IMR-90 (cell line): ENCODE measurements around the gene RGL1. TPM values are rescaled to one million over a fixed set of nuclear protein-coding genes. Genes with fewer than 3 reads are reported as not detected.

Source experiments
- ATAC-seq: fragments of 200-7000 bp; cut with Tn5 transposase; 2 replicates; pipeline ENCODE4 v1.9.1; 2020; ENCODE audit warnings: low read depth, mild to moderate bottlenecking, moderate library complexity
- BruUV-seq: library from RNA; stranded (reverse); fragments of 400-500 nt; replicated peaks from 2 replicates; lab custom pipeline; 2021; lab: Mats Ljungman, UMichigan
- CTCF ChIA-PET: fragments of 300-600 bp; formaldehyde crosslinking; extraction: SDS; loops from one replicate; lab custom pipeline; 2021; ENCODE audit warnings: antibody characterized with exemption; lab: Yijun Ruan, JAX
- POLR2A ChIA-PET: fragments of 300-600 bp; sonication (Branson Sonifier 250); formaldehyde crosslinking; loops from one replicate; lab custom pipeline; 2022; ENCODE audit warnings: antibody characterized with exemption; ENCODE audit not compliant: unreplicated experiment; lab: Charles Lee
- DNase-seq: peaks from one replicate; pipeline ENCODE4 v3.0.0; 2013
- H2AFZ ChIP-seq: replicated peaks from 2 replicates; pipeline ENCODE3; 2013; ENCODE audit warnings: low read length, mild to moderate bottlenecking; ENCODE audit not compliant: poor library complexity
- H2AK5ac ChIP-seq: 2 replicates; pipeline ENCODE4 v1.6.1; 2013; ENCODE audit warnings: low read depth, low read length, inconsistent platforms
- H2AK9ac ChIP-seq: replicated peaks from 2 replicates; pipeline ENCODE3; 2013; ENCODE audit warnings: mild to moderate bottlenecking, low read depth, low read length, moderate library complexity; ENCODE audit not compliant: poor library complexity
- H2BK120ac ChIP-seq: 2 replicates; pipeline ENCODE4 v1.6.1; 2013; ENCODE audit warnings: low read depth, low read length, inconsistent platforms
- H2BK15ac ChIP-seq: 3 replicates; pipeline ENCODE4 v1.6.1; 2013; ENCODE audit warnings: low read depth, low read length, inconsistent platforms
- H2BK20ac ChIP-seq: 2 replicates; pipeline ENCODE4 v1.6.1; 2013; ENCODE audit warnings: low read depth, mild to moderate bottlenecking, inconsistent platforms, low read length, moderate library complexity
- H2BK5ac ChIP-seq: 2 replicates; pipeline ENCODE4 v1.6.1; 2013; ENCODE audit warnings: mild to moderate bottlenecking, low read depth, low read length, inconsistent platforms; ENCODE audit not compliant: poor library complexity, severe bottlenecking
- H3K14ac ChIP-seq: replicated peaks from 2 replicates; pipeline ENCODE4 v1.6.1; 2013; ENCODE audit warnings: low read depth, low read length, inconsistent platforms
- H3K18ac ChIP-seq: 2 replicates; pipeline ENCODE4 v1.6.1; 2013; ENCODE audit warnings: low read depth, low read length, control low read depth
- H3K23ac ChIP-seq: 2 replicates; pipeline ENCODE4 v1.6.1; 2013; ENCODE audit warnings: low read depth, low read length, inconsistent platforms
- H3K27ac ChIP-seq: 2 replicates; pipeline ENCODE4 v1.5.1; 2013; ENCODE audit warnings: mild to moderate bottlenecking, control low read depth, low read length; ENCODE audit not compliant: insufficient read depth
- H3K27me3 ChIP-seq: 2 replicates; pipeline ENCODE4 v1.6.1; 2013; ENCODE audit warnings: low read length; ENCODE audit not compliant: control insufficient read depth, insufficient read depth
- H3K36me3 ChIP-seq: 2 replicates; pipeline ENCODE4 v1.6.1; 2013; ENCODE audit warnings: low read length, mixed read lengths; ENCODE audit not compliant: control insufficient read depth, insufficient read depth
- H3K4ac ChIP-seq: 2 replicates; pipeline ENCODE4 v1.6.1; 2013; ENCODE audit warnings: low read depth, low read length, inconsistent platforms
- H3K4me1 ChIP-seq: 2 replicates; pipeline ENCODE4 v1.6.1; 2013; ENCODE audit warnings: low read length, mixed read lengths; ENCODE audit not compliant: control insufficient read depth, insufficient read depth
- H3K4me2 ChIP-seq: 2 replicates; pipeline ENCODE4 v1.6.1; 2013; ENCODE audit warnings: low read depth, mild to moderate bottlenecking, control low read depth, low read length, moderate library complexity
- H3K4me3 ChIP-seq: 2 replicates; pipeline ENCODE4 v1.5.1; 2013; ENCODE audit warnings: low read depth, mild to moderate bottlenecking, control low read depth, low read length, moderate library complexity; ENCODE audit not compliant: insufficient read depth
- H3K56ac ChIP-seq: 2 replicates; pipeline ENCODE4 v1.6.1; 2013; ENCODE audit warnings: low read length, inconsistent platforms; ENCODE audit not compliant: insufficient read depth; ENCODE audit errors: extremely low read depth
- H3K79me1 ChIP-seq, 2 experiments: 2 replicates each; pipeline ENCODE4 v1.6.1; 2013; ENCODE audit warnings: low read length in 2 of 2, inconsistent platforms in 1 of 2, low read depth in 1 of 2
- H3K9ac ChIP-seq: 2 replicates; pipeline ENCODE4 v1.6.1; 2013; ENCODE audit warnings: low read depth, low read length, control low read depth
- H3K9me1 ChIP-seq: 2 replicates; pipeline ENCODE4 v1.6.1; 2013; ENCODE audit warnings: low read length, inconsistent platforms; ENCODE audit not compliant: insufficient read depth
- H3K9me3 ChIP-seq: 2 replicates; pipeline ENCODE4 v1.6.1; 2013; ENCODE audit warnings: low read length; ENCODE audit not compliant: control insufficient read depth, insufficient read depth
- H4K20me1 ChIP-seq: 2 replicates; pipeline ENCODE4 v1.6.1; 2013; ENCODE audit warnings: low read length, inconsistent platforms; ENCODE audit not compliant: insufficient read depth
- H4K5ac ChIP-seq: 2 replicates; pipeline ENCODE4 v1.6.1; 2013; ENCODE audit warnings: mild to moderate bottlenecking, low read depth, low read length, control low read depth
- H4K8ac ChIP-seq, 2 experiments: 2 replicates each; pipeline ENCODE4 v1.6.1; 2013; ENCODE audit warnings: low read depth in 2 of 2, low read length in 2 of 2, control low read depth in 1 of 2, inconsistent platforms in 1 of 2
- H4K91ac ChIP-seq: 2 replicates; pipeline ENCODE4 v1.6.1; 2013; ENCODE audit warnings: low read depth, low read length, inconsistent platforms; ENCODE audit not compliant: insufficient read depth
- MAFK ChIP-seq: IDR thresholded peaks from 2 replicates; pipeline ENCODE4 v1.6.1; 2012; ENCODE audit warnings: low read depth, low read length, improper control_type of control experiment
- MAZ ChIP-seq: IDR thresholded peaks from 2 replicates; pipeline ENCODE4 v1.6.1; 2012; ENCODE audit warnings: low read depth, mild to moderate bottlenecking, low read length, improper control_type of control experiment, moderate library complexity, borderline replicate concordance
- MXI1 ChIP-seq: IDR thresholded peaks from 2 replicates; pipeline ENCODE4 v1.6.1; 2012; ENCODE audit warnings: low read depth, mild to moderate bottlenecking, low read length, moderate library complexity, borderline replicate concordance
- NFE2L2 ChIP-seq: fragments of 150-350 bp; IDR thresholded peaks from 2 replicates; pipeline ENCODE4 v1.6.1; 2016; ENCODE audit warnings: low read depth, mild to moderate bottlenecking, low read length
- RAD21 ChIP-seq: IDR thresholded peaks from 2 replicates; pipeline ENCODE4 v1.6.1; 2012; ENCODE audit warnings: low read length, improper control_type of control experiment
- RCOR1 ChIP-seq: IDR thresholded peaks from 2 replicates; pipeline ENCODE4 v1.6.1; 2012; ENCODE audit warnings: mild to moderate bottlenecking, low read length, improper control_type of control experiment; ENCODE audit not compliant: insufficient replicate concordance
- RFX5 ChIP-seq: IDR thresholded peaks from 2 replicates; pipeline ENCODE4 v1.8.0; 2012; ENCODE audit warnings: low read depth, mild to moderate bottlenecking, low read length, moderate library complexity
- WGBS, 2 experiments: methylation state at CpG; one replicate each; pipeline versions ENCODE4 v1.1.5 to v1.1.7; 2013; ENCODE audit warnings: missing lambda C conversion rate in 2 of 2; ENCODE audit not compliant: insufficient read length in 1 of 2; ENCODE audit errors: extremely low coverage in 2 of 2; 5-methylcytosine and 5-hydroxymethylcytosine counted together
- dilution Hi-C: fragments of 300-500 bp; cut with HindIII; formaldehyde crosslinking; loops from one replicate; pipeline ENCODE4 v1.14.3; 2018; ENCODE audit warnings: low sequenced_read_pairs; ENCODE audit not compliant: unreplicated experiment
- in situ Hi-C: fragments of 300-500 bp; cut with MboI; formaldehyde crosslinking; loops from 3 replicates; pipeline ENCODE4 v1.14.3; 2019; ENCODE audit warnings: low sequenced_read_pairs, inconsistent platforms, mixed read lengths
- intact Hi-C: fragments of 100-400 bp; cut with micrococcal nuclease; formaldehyde crosslinking; loops from 2 replicates; pipeline ENCODE4 v1.10.0; 2022
- polyA plus RNA-seq, 3 experiments: library from polyadenylated mRNA; depleted of rRNA; stranded (reverse); fragments of >200 nt; gene quantifications; 2 replicates each; pipeline ENCODE4 v1.2.3, GENCODE V29; 2012; ENCODE audit warnings: low replicate concordance in 1 of 3
- total RNA-seq: library from RNA; depleted of rRNA; stranded (reverse); fragments of >200 nt; gene quantifications from 2 replicates; pipeline ENCODE4 v1.2.3, GENCODE V29; 2012
- TF ChIP-seq, protein P1 (sequence below): conservative IDR thresholded peaks from 2 replicates; pipeline ENCODE4 v1.5.1; 2012; ENCODE audit warnings: mild to moderate bottlenecking, low read depth, low read length, improper control_type of control experiment
- TF ChIP-seq, protein P2 (sequence below): fragments of 150-350 bp; IDR thresholded peaks from 2 replicates; pipeline ENCODE4 v1.6.1; 2017; ENCODE audit warnings: mild to moderate bottlenecking, antibody characterized with exemption, low read length, low read depth
- TF ChIP-seq, protein P3 (sequence below): fragments of 150-350 bp; IDR thresholded peaks from 2 replicates; pipeline ENCODE4 v1.6.1; 2016; ENCODE audit warnings: low read depth, mild to moderate bottlenecking, low read length, moderate library complexity, borderline replicate concordance

The RGL1 gene
- total and polyA plus RNA-seq, 2 of the 4 experiments (the other 2 are of a cell fraction), result 4.7 to 7.5 TPM

DNA sequence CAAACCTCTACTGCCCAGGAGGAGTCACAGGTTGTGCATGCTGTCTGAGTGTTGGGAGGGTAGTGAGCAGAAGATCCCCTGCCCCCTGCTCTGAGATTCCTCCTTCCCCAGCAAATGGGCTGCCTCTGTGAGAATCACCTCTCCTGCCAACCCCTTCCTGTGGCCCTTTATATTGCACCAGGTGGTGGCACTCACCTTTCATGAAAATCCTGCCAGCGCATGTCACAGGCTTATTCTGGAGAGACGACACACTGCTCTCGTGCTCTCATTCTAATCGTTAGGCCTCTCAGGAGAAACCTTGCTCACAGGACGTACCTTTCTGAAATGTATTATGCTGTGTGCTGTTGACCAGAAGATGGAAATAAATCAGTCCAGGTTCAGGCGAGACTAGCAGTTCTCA is 113.7 kb downstream of the RGL1 start (continued):
- TF ChIP-seq, protein P1, sequence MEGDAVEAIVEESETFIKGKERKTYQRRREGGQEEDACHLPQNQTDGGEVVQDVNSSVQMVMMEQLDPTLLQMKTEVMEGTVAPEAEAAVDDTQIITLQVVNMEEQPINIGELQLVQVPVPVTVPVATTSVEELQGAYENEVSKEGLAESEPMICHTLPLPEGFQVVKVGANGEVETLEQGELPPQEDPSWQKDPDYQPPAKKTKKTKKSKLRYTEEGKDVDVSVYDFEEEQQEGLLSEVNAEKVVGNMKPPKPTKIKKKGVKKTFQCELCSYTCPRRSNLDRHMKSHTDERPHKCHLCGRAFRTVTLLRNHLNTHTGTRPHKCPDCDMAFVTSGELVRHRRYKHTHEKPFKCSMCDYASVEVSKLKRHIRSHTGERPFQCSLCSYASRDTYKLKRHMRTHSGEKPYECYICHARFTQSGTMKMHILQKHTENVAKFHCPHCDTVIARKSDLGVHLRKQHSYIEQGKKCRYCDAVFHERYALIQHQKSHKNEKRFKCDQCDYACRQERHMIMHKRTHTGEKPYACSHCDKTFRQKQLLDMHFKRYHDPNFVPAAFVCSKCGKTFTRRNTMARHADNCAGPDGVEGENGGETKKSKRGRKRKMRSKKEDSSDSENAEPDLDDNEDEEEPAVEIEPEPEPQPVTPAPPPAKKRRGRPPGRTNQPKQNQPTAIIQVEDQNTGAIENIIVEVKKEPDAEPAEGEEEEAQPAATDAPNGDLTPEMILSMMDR, result no peak

DNA sequence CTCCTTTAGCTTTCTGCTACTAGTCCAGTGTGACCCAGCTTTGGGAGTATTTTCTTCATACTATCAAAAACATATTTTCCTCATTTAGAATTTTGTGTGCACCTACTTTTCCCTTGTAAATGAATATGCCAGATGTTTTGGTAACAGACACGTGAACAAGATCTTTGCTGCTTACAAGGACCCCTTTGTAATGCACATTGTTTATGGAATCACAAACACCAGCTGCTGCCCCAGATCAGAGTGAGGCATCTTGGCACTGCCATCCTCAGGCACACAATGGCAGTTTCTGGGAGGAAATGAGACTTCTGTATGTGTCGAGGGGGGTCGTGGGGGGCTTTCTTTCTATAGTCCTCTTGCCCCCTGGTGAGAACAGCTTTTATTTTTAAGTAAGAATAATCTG is 115.7 kb downstream of the RGL1 start:
- Histone ChIP-seq H3K9ac (no peak overlapping the region), H3K18ac (no peak overlapping the region), H4K8ac (no peak overlapping the region), H3K56ac (no peak overlapping the region), H3K14ac (no peak overlapping the region), H3K23ac (no peak overlapping the region), H3K36me3 (peaks cover 15% of the 10 kb centered on the region), H3K4me2 (no peak overlapping the region), H2BK120ac (no peak overlapping the region), H2AFZ (no peak overlapping the region), H3K4ac (no peak overlapping the region), H3K9me1 (peaks cover 4% of the 10 kb centered on the region), H2BK20ac (no peak overlapping the region), H4K20me1 (no peaks in the 10 kb centered on the region), H2AK5ac (no peak overlapping the region), H4K5ac (no peak overlapping the region), H3K27ac (no peak overlapping the region), H3K4me3 (no peak overlapping the region), H3K79me1 (no peaks in the 10 kb centered on the region; a peak in 1 of 4 replicates), H3K4me1 (peaks cover 3% of the 10 kb centered on the region), H2AK9ac (no peak overlapping the region), H3K9me3 (no peaks in the 10 kb centered on the region), H2BK15ac (no peak overlapping the region), H2BK5ac (no peak overlapping the region), H4K91ac (no peak overlapping the region), H3K27me3 (no peaks in the 10 kb centered on the region)
- no peak for ATAC-seq
- no peak for DNase-seq
- intact Hi-C loops, result no loop called here
- in situ Hi-C loops, result no loop called here
- dilution Hi-C loops, result loop anchor here (25.0 kb wide), 1 partner anchor 258 kb away; the partner anchor contains the start of gene APOBEC4
- CTCF ChIA-PET, result interaction anchor here (0.5 to 0.7 kb wide), 2 partner anchors 41 to 408 kb away, joined by 3 to 4 read pairs; no protein-coding TSS in a partner anchor
- no CpG with 5 or more reads among the region's 3 CpGs for WGBS, 2 experiments
- BruUV-seq, result no TSS peak
- POLR2A ChIA-PET, result no interaction called here
- TF ChIP-seq NFE2L2 (no peak), MXI1 (no peak), MAZ (no peak), MAFK (no peak), RFX5 (no peak), RCOR1 (no peak), RAD21 (no peak)
- TF ChIP-seq, protein P2, sequence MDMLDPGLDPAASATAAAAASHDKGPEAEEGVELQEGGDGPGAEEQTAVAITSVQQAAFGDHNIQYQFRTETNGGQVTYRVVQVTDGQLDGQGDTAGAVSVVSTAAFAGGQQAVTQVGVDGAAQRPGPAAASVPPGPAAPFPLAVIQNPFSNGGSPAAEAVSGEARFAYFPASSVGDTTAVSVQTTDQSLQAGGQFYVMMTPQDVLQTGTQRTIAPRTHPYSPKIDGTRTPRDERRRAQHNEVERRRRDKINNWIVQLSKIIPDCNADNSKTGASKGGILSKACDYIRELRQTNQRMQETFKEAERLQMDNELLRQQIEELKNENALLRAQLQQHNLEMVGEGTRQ, result no peak
- TF ChIP-seq, protein P3, sequence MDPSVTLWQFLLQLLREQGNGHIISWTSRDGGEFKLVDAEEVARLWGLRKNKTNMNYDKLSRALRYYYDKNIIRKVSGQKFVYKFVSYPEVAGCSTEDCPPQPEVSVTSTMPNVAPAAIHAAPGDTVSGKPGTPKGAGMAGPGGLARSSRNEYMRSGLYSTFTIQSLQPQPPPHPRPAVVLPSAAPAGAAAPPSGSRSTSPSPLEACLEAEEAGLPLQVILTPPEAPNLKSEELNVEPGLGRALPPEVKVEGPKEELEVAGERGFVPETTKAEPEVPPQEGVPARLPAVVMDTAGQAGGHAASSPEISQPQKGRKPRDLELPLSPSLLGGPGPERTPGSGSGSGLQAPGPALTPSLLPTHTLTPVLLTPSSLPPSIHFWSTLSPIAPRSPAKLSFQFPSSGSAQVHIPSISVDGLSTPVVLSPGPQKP, result no peak
- TF ChIP-seq, protein P1, result no peak
